Measurements from ENCODE around the gene EWSR1.

DNA sequence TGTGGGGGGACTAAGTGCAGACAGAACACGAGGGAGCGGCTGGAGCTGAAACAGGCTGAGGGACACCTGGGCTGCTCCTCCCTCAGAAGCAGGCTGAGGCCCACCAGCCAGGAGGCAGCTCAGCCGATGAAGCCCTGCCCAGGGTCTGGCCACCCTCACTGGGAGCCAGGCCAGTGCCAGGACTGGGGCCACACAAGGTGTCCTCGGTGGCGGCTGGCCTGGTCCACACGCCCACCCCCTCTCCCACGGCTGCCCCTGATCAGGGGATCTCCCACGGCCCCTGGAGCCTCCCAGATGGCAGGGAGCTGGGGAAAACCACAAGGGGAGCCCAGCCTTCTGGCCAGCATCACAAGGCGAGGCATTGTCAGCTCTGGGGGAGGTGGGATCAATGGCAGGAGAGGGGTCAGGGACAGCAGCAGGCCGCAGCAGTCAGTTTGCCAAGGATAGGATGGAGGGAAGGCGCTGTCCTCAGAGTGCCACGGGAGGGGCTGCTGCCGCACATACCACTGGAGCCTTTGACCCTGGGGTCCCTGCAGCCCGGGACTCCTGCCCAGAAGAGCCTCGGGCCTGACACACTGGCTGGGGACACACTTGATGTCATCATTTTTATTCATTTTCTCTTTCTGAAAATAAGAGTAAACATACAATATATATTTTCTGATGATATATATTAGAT is 59.2 kb downstream of the EWSR1 start:
- no peak for TF ChIP-seq POLR2AphosphoS5 (IDR thresholded peaks at IDR 0.05)
- TF ChIP-seq, protein P1, sequence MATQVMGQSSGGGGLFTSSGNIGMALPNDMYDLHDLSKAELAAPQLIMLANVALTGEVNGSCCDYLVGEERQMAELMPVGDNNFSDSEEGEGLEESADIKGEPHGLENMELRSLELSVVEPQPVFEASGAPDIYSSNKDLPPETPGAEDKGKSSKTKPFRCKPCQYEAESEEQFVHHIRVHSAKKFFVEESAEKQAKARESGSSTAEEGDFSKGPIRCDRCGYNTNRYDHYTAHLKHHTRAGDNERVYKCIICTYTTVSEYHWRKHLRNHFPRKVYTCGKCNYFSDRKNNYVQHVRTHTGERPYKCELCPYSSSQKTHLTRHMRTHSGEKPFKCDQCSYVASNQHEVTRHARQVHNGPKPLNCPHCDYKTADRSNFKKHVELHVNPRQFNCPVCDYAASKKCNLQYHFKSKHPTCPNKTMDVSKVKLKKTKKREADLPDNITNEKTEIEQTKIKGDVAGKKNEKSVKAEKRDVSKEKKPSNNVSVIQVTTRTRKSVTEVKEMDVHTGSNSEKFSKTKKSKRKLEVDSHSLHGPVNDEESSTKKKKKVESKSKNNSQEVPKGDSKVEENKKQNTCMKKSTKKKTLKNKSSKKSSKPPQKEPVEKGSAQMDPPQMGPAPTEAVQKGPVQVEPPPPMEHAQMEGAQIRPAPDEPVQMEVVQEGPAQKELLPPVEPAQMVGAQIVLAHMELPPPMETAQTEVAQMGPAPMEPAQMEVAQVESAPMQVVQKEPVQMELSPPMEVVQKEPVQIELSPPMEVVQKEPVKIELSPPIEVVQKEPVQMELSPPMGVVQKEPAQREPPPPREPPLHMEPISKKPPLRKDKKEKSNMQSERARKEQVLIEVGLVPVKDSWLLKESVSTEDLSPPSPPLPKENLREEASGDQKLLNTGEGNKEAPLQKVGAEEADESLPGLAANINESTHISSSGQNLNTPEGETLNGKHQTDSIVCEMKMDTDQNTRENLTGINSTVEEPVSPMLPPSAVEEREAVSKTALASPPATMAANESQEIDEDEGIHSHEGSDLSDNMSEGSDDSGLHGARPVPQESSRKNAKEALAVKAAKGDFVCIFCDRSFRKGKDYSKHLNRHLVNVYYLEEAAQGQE (IDR thresholded peaks at IDR 0.05; ENCODE audit: borderline replicate concordance) = no peak
- TF ChIP-seq, protein P2, sequence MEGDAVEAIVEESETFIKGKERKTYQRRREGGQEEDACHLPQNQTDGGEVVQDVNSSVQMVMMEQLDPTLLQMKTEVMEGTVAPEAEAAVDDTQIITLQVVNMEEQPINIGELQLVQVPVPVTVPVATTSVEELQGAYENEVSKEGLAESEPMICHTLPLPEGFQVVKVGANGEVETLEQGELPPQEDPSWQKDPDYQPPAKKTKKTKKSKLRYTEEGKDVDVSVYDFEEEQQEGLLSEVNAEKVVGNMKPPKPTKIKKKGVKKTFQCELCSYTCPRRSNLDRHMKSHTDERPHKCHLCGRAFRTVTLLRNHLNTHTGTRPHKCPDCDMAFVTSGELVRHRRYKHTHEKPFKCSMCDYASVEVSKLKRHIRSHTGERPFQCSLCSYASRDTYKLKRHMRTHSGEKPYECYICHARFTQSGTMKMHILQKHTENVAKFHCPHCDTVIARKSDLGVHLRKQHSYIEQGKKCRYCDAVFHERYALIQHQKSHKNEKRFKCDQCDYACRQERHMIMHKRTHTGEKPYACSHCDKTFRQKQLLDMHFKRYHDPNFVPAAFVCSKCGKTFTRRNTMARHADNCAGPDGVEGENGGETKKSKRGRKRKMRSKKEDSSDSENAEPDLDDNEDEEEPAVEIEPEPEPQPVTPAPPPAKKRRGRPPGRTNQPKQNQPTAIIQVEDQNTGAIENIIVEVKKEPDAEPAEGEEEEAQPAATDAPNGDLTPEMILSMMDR (IDR thresholded peaks at IDR 0.05; ENCODE audit: poor library complexity, severe bottlenecking) = no peak
- TF ChIP-seq EZH2 (IDR thresholded peaks at IDR 0.05; ENCODE audit: borderline replicate concordance, insufficient read depth, low read length, poor library complexity, severe bottlenecking) = no peak
- no peak for TF ChIP-seq EP300 (conservative IDR thresholded peaks at IDR 0.05; ENCODE audit: poor library complexity, severe bottlenecking)

Measured in neural cell (in vitro differentiated cells).